Measurements from ENCODE around the gene ALG1L2.
"Not testable (repeated sequence)": the region's sequence is repeated elsewhere in the genome, so short reads cannot be mapped to it uniquely, and the experiment has no call there.

Gene ALG1L2

DNA sequence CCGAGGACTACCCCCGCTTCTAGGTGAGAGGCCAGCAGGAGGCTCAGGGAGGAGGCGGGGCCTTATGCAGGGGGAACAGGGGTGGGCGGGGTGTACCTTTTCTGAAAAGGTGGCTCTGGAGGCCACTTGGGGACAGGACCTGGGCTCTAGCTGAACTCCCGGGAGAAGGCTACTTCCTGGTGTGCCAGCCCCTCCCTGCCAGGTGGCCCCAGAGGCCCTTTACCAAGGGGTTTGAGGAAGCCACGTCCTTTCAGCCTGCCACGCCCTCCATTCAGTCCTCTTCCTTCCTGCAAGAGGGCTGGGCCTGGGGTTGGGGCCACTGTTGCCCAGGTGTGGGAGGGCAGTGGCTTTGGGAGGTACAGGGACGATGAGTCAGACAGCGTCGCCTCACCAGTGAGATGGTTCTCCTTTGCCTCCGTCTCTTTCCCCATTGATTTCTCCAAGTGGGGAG, 12.9 kb downstream of the ALG1L2 start:
- DNase-seq, result not testable (repeated sequence)

DNA sequence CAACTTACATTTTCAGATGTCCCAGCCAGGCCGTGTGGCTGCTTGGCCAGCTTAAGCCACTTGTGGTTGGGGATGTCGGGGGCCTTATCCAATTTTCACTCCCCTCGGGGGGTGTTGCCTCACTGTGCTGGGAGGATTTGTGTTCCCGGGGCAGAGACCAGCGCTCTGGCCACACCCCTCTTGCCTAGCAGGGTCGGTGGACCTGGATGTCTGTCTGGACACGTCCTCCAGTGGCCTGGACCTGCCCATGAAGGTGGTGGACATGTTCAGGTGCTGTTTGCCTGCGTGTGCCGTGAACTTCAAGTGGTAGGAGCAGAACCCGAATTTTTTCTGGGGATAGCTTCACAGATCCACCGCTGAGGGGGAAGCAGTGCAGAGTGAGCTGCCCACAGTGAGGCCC, 14.2 kb downstream of the ALG1L2 start:
- not testable (repeated sequence) for DNase-seq

DNA sequence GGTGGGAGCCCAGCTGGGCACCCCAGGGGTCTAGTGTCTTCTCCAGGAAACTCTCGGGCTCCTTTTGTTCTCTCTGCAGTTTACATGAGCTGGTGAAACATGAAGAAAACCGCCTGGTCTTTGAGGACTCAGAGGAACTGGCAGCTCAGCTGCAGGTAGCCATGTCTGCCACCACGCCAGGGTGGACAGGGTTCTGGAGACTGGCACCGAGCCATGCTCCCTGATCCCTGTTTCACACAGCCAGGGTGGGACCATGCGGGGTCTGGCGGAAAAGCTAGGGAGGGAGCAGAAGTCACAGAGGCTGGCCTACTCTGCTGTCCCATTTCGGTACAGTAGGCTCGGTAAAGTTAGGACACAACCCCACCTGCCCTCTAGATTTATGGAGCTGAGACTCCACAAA, 15.5 kb downstream of the ALG1L2 start:
- DNase-seq, result not testable (repeated sequence)

DNA sequence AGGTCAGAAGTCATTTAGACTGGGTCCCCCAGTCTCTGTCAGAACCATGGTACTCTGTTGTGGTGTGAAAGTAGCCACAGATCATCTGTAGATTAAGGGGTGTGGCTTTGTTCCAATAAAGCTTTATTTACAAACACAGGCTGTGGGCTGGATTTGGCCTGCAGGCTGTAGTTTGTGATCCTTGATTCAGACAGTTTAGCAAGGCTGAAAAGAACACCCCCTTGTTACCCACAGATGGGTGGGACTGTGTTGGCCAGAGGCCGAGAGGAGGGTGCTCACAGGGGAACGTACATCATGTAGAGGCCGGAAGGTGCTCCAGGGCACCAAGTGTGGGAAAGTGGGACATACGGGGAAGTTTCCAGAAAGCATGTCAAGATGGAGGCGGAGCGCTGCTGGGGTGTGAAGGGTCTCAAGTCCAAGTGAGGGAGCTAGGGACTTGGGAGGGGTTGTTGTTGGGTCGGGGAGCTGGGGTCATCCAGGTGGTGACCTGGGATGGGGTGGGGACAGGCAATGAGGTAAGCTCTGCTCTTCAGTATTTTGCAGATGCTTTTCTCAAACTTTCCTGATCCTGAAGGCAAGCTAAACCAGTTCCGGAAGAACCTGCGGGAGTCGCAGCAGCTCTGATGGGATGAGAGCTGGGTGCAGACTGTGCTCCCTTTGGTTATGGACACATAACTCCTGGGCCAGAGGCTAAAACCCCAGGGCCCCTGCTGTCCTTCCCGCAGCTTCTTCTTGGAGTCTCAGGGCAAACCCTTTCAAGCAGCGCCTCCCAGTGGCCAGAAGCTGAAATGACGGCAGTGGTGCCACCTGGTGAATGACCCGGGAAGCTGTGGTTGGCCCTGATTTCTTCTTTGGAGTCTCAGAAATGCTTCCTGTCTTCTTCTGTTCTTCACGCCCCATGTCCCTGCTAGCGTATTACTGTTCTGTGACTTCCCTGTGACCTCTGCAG, 16.3 kb downstream of the ALG1L2 start:
- DNase-seq, result not testable (repeated sequence)

DNA sequence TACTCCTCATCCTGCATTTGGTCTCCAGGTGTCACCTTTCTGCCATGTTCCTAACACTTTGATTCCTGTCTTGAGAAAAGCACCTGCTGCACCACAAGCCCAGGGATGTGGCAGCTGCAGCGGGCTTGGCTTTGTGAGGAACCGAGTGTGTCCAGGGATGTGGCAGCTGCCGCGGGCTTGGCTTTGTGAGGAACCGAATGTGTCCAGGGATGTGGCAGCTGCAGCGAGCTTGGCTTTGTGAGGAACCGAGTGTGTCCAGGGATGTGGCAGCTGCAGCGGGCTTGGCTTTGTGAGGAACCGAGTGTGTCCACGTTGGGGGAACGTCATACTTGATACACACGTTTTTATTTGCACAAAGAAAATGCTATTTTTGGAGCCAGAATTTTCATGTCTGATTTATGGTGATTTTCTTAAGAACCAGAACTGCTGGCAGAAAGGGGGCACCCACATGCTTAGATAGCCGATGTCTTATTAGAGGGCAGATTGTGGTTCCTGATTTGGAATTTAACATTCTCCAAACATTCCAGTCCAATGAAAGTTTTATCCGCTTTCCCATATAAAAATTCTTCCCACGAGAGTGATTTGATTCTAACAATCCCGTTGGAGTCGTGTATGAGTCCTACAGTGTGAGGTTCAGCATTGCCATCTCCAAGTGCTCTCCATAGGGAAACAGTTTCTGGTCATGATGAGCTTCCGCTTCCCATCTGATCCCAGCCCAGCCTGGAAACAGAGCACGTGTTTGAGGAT, 17.2 kb downstream of the ALG1L2 start:
- DNase-seq, result not testable (repeated sequence)

DNA sequence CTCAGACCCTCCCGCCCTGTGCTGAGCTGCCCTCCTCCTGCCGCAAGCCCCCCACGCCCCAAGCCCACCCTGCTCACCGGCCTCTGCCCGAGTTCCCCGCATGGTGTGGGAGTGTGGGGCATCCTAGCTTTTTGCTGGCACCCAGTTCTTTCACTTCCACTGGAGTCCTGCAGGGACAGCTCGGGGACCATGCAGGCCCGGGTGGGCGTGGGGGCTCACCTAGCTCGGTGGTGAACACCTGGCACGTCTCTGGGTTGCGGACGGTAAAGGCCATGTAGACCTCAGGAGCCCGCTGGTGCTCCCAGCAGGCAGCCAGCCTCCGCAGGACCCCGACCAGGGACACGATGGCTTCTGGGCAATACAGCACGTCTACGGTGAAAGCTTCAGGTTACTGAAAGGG, 20.9 kb downstream of the ALG1L2 start:
- not testable (repeated sequence) for DNase-seq

DNA sequence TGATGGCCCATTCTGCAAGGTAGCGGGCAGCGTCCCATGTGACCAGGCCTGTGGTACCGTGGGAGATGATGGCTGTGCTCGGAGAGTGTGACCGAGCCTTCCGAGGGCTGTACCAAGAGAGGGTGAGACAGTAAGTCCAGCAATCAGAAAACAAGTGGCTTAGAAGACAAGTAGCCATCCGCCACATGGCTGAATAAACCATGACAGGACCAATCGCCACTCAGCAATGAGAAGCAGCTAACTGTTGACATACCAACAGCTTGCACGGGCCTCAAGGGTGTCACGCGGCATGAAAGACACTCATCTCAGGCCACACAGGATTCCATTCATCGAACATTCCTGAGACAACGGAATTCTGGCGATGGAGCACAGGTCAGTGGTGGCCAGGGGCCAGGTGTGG, 22.6 kb downstream of the ALG1L2 start:
- DNase-seq, result not testable (repeated sequence)

DNA sequence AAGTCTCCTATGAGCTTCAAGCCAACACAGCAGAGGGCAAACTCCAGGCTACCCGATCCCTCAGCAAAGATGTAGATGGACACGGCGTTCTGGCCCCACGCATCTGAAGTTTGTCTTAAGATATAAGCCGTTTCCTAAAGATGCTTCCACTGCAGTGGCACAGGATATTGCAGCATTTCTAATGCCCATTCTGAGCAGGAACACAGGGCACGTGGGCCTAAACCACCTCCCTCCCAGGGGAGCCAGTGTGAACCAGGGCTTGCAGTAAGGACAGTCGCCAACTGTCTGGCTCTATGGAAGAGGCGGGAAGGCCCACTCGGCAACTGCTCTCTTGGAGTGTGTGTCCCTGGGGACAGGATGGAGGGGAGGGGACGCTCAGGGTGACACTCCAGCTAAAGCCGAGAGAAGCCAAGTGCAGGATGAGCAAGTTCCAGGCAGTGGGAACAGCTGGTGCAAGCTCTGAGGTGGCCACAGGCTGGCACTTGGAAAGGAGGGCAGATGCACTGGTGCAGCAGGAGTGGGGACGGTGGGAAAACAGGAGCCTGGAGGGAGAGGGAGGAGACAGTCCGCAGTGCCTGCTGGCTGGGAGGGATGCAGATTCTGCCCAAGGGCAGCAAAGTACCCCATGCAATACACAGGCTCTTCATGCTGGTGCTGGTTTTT, 25.8 kb downstream of the ALG1L2 start:
- not testable (repeated sequence) for DNase-seq

DNA sequence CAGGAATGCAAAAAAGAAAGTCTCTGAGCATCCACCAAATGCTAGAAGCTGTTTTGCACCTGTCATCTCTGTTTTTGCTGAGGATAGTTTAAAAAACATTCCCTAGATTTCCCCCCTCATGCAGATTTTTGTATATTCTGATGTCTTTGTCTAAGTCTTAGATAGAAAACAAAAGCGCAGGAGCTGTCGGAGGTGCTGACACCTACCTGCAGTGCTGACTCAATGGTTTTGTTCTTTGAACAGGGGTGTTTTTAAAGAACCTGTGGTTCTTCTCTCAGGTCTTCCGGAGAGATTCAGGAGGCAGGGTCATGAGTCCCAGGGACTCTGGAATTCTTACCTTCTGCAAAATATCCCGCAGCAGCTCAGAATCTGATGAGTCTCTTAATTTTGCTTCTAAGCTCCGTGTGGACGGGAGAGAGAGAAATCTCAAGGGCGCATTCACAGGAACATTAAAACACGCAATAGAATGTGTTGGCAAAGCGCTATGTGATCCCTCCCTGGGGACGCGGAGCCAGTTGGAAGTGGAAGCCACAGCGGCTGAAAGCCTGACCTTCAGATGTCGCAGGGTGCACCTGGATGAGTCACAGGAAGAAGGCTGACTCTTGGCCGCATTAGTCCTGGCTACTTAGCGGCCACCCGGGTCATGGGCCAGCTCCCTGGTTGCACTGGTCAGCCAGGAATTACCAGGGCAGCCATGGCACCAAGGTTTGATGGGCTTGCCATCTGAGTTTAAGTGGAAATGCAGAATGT, 27.4 kb downstream of the ALG1L2 start:
- not testable (repeated sequence) for DNase-seq

DNA sequence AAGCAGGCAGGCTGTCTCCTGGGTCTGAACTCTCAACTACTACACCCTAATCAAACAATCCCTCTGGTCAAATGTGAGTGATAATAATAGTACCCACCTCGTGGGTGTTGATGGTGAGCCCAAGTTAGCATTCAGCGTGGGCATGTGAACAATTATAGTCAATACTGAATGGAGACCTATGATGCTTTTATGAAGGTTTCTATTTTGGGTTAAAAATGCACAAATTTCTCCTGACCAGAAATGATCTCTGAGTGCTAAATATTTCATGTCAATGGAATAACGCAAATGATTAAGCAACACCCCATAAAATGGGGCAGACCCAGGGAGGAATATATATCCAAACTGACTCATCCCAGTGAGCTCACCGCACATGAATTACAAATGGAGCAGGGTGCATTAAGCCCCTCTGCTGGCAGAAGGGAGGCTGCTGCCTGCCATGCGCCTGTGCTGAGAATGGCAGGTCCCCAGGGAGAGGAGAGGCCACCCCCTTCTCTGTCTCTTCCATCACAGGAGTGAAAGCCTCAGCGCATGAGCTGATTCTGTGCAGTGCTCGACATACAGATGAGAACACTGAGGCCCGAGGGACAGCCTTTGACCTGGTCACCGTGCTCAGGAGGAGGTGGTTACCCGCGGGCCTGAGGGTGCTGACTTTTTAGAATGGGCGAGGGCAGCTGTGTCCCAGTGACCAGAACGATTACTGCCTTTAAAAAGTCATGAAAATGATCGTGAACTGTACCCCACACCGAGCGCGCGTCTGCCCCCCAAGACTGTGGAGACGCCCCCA, 28.9 kb downstream of the ALG1L2 start:
- not testable (repeated sequence) for DNase-seq

DNA sequence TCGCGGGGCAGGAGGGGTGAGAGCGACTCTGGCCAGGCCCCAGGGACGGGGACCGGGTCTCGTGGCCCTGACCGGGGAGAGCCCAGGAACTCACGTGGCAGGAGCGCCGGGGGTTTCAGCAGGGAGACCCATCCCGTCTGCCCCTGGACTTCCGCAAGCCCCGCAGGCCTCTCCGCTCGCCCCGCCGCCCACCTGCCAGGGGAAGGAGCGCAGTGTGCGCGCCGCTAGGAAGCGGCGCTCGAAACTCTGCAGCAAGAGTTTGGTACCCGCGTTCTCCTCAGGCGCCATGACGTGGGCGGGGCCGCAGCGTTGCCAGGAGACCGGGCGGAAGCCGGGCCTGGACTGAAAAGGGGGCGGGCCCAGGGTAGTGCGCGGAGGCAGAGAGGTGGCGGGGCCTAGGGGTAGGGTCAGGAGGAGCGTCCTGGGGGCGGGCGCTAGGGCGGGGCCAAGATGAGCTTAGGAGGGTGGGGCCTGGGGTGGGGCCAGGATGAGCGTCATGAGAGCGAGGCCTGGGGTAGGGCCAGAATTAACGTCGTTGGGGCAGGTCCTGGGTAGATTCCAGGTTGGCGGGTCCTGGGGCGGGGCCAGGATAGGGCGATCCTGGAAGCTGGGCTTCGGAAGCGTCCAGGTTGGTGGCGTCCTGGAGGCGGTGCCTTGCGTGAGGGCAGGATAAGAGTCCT, 29.7 kb downstream of the ALG1L2 start:
- DNase-seq, result peak; percentile 99

DNA sequence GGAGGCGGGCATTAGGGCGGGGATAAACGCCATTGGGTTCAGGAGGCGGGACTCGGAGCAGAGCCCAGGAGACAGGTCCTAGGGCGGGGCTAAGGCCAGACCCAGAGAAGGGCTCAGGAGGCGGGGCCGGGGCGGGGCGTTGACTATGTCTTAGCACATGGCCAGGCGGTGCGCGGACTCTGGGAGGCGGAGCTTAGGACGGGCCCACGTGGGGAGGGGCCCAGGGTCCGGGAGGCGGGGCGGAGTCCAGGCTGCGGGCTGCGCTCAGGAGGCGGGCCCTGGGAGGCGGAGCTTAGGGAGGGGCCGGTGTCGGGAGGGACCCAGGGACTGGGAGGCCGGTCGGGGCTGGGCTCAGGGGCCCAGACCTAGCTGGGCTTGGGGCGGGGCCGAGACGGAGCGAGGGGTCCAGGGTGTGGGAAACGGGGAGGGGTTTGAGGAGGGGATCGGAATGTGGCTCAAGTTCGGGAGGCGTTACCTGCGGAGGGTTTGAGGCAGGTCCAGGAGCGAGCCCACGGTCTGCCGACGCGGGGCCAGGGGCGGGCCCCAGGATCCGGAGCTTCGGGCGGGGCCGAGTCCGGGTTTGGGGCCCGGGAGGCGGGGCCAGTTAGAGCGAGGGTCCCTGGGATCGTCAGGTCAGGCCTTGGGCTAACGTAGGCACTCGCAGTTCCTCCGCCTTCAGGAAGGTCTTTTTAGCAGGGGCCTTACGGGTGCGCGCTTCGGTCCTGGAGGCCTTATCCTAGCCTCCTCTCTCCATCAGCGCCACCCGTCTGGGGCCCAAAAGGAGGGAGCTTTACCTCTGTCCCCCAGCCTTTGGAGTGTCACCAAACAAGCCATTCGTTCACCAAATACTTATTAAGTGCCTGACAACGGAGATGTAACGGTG, 30.5 kb downstream of the ALG1L2 start:
- DNase-seq, result peak; percentile 99

DNA sequence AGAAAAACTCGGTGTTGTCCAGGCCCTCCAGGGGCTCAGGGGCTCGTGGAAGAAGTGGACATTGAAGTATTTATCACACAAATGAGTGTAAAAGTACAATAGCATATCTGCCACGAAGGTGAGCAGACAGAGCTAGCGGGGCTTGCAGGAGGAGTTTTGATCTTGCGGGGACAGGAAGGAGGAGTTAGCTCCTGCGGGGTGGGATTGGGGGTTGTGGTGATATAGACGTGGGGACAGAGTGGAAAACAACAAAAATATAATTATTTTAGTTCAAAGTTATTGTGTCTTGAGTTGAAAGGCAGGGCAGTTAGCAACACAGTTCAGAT, 31.1 kb downstream of the ALG1L2 start:
- DNase-seq, result not testable (repeated sequence)

DNA sequence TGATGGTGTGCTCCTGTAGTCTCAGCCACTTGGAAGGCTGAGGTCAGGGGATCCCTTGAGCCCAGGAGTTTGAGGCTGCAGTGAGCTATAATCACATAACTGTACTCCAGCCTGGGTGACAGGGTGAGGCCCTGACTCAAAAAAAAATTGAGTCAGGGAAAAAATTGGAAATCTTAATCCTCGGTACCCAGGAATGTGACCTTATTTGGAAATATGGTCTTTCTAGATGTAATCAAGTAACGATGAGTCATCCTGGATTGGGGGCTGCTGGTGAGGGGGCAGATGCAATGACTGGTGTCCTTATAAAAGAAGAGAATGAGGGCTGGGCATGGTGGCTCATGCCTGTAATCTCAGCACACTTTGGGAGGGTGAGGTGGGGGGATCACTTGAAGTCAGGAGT, 33.8 kb downstream of the ALG1L2 start:
- not testable (repeated sequence) for DNase-seq

DNA sequence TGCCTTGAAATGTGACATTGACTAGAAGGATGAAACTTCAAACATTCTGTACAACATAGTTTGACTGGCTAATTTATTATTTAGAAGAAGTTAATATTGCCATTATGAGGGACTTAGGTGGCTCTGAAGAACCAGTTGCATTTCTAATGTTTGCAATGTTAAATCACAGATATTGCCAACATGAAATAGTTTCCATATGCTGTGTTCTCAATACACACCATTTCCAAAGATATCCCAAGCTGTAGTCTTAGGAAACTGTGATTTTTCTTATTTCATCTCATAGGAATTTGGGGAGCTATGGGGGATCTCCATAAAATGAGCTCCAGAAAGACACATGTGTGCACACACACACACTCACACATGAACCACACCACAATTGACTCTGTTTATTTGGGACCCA, 36.3 kb downstream of the ALG1L2 start:
- no peak for DNase-seq

DNA sequence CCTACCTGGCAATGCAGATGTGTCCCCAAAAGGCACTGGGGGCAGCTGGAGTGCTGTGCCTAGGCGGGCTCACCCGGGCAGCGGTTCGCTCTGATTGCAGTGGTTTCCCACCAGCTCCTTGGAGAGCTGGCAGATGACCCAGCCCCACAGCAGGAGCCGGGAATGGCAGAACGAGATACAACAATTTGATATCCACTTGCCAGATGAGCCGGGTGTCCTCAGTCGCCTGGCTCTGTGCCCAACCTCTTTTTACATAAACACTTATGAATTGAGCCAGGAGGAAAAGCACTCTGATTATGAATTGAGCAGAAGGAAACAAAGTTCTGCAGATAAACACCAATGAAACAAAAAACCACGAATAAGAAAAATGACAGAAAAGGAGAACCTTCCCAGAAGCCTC, 38.2 kb downstream of the ALG1L2 start:
- DNase-seq, result not testable (repeated sequence)

DNA sequence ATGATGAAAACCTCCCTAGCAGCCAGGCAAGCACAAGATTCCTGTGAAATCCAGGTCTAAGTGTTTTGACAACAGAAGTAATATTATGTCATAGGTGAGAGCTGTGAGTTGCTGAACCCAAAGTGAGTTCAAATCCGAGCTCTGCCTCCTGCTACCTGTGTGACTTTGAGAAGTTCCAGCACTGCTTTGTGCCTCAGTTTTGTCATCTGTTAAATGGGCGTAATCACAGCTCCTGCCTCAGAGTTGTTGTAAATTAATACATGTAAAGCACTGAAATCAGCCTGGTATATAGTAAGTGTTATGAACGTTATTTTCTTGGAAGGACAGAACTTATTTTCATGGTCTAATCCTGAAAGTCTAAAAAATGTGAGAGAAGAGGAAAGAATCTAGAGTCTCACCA, 38.7 kb downstream of the ALG1L2 start:
- not testable (repeated sequence) for DNase-seq

DNA sequence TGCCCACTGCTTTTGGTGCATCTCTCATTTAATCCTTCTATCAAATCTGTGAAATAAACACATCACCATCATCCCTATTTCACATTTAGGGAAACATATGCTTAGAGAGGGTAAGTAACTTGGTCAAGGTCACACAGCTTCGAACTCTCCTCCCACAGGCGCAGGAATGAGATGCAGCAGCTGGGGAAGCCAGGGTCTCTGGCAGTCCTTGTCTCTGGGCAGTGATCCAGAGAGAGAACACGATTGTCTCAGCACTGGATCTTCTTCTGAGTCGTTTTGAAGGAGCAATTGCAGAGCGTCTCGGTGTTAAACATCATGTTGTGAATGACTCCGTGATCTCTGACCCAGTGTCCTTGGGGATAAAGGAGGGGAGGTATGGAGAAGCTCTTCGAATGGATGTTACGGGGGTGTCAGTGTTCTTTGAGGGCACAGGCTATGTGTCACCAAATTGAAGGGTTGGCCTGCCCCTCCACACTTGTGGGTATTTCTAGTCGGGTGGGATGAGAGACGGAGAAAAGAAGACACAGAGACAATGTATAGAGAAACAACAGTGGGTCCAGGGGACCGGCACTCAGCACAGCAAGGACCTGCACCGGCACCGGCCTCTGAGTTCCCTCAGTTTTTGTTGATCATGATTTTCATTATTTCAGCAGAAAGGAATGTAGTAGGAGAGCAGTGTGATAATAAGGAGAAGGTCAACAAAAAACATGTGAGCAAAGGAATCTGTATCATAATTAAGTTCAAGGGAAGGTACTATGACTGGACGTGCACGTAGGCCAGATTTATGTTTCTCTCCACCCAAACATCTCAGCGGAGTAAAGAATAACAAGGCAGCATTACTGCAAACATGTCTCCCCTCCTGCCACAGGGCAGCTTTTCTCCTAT, 41.5 kb downstream of the ALG1L2 start:
- DNase-seq, result not testable (repeated sequence)

DNA sequence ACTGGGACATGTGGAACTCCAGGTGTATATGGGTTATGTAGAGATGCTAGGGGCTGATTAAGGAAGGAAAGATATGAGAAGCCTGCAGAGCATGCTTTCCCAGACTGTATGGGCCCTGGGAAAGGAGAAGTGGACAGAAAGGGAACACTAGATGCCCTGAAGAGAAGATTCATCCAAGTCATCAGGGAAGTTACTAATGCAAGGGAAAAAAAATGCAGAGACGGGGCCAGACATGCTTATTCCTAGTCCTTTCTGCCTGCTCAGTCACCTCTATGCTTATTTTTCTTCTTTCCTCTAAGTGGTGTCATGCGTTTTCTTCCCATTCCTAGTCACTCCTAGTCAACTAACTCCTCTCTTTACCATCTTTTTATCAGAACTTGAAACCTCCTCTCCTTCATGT, 43.8 kb downstream of the ALG1L2 start:
- DNase-seq, result not testable (repeated sequence)
